HS-5 (cell line): ENCODE data around the gene CCDC15.
"Not testable (repeated sequence)": the region's sequence is repeated elsewhere in the genome, so short reads cannot be mapped to it uniquely, and the experiment has no call there.

ENCODE experiments used
- DNase-seq: peaks from one replicate; pipeline ENCODE4 v3.0.0-alpha.2; 2012; ENCODE audit warnings: low read depth

CCDC15 gene

DNA sequence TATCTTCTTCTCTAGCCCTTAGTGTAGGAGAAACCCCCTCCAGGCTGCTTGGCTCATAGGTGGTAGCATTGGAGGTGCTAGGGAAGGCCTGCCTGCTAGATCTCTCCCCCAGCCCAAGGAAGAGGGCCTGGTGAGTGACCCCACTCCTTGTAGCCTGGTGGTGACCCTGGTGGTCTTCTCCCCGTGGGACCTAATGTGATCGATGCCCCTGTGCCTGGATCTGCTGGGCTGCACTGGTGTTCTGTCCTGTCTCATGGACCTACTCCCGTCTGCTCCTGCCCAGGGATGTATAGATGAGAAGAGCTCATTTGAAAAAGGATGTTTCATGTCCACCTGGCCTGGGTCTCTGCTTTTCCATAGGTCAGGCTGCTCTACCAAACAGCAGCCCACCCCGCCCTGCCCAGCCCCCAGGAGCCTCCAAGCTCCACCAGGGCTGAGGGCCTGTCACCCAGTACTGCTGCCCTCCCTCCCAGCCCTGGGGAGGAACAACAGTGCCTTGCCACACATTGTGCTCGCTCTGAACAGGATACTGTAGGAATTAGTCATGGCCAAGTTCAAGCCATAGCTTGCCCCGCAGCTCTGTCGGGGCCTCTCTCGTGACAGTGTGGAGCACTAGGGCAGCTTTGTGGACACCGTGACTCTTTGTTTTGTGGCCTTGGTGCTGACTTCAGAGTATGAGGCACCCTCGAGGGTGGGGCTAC is 128.8 kb downstream of the CCDC15 start:
- DNase-seq, result peak; percentile 84

- DNase-seq, result no peak
Measured at GRCh38 chr11:125083312-125084056, 129.5 kb downstream of the CCDC15 start.

DNA sequence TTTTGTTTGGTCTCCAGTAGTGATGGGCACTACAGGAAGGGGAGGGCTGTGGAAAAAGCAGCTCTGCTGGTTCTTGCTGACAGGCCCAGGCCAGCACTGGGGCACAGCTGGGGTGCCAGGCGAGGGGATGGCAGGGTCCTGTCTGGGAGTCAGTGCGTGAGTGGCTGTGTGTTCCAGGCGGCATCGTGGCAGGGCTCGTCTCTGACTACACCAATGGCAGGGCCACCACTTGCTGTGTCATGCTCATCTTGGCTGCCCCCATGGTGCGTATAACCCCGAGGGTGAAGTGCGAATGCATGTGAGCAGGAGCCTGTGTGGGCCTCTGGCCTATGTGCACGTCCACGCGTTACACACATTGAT is 130.0 kb downstream of the CCDC15 start:
- no peak for DNase-seq

GRCh38 chr11:125084761-125085231 is 130.8 kb downstream of the CCDC15 start:
- DNase-seq, result no peak

DNA sequence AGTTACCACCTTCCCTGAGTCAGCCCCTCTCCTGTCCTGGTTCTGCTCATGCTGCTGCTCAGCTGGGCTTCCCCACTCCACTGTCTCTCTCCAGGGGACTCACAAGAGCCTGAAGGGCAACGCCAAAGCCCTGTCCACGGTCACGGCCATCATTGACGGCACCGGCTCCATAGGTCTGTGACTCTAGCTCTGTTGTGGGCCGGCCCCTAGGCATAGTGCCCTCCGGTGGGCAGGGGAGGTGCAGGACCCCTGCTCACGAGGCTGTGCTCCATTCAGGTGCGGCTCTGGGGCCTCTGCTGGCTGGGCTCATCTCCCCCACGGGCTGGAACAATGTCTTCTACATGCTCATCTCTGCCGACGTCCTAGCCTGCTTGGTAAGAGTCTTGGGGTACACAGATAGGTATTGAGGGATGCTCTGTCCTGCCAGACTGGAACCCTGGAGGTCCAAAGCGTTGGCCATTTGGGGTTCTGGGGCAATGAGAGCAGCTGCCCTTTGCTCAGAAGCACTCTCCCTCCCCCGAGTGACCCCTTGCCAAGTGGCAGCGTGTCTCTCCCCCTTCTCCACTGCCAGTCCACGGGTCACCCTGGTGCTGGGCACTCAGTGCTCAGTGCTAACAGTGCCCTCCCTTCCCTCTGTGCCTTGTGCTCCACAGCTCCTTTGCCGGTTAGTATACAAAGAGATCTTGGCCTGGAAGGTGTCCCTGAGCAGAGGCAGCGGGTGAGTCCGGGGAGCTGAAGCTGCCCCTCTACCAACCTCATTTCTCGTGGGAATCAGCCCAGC is 131.5 kb downstream of the CCDC15 start:
- no peak for DNase-seq

DNA sequence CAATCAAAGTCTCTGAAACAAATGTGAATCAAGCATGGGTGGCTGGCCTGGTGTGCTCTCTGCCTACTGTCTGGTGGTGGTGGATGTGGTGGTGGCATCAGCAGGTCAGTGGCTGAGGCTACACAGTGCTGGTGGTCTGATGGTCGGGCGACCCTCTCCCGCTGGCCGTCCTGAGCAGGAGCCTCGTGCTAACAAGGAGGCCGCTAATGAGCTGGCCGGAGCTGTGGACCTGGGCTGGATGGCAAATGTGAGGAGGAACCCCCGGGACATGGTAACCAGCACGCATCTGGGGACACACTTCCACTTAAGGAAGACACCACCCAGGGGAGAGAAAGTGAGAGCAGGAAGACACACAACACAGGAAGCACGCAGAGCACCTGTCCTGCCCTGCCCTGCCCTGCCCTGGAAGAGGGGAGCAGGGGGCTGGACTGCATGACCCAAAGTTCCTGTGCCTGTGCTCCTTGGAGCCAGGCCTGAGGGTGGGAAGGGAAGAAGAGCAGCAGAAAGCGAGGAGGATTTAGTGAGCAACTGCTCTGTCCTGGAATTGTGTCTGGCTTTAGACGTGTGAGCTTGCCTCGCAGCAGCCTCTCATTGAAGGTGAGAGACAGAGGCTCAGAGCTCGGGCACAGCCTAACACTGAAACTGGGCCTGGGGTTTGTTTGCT is 132.8 kb downstream of the CCDC15 start:
- DNase-seq, result no peak

GRCh38 chr11:125088123-125088522 is 134.1 kb downstream of the CCDC15 start:
- no peak for DNase-seq

DNA sequence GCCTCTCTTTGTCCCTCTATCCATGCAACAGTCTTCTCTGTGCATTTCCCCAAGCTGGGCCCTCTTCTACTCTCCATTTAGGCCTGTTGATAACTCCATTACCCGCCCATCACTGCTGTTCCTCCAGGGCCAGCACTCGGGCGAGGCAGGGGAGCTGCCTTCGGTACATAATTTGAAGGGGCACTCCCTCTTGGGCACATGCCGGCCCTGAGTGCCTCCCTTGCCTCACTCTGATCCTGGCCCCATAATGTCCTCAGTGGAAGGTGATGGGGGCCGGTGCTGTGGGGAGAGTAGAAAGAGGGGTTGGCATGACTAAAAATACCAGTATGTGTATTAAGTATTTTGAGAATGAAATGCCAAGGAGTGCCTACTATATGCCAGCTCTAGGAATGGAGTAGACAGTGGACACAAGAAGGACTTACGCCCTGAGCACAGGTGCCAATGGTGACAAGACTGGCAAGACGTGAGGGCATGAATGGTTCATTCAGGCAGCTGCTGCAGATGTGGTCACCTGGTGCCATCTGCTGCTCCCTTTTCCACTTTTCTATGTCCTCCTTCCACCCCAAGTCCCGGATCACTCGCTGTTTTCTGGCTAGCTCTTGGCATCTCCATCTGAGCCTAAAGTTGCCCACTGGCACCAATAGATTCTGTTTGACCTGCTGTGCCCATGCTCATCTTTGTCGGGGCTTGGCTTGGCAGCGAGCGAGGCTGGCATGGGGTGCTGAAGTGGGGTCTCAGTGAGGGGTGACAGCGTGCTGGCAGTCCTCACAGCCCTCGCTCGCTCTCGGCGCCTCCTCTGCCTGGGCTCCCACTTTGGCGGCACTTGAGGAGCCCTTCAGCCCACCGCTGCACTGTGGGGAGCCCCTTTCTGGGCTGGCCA is 134.8 kb downstream of the CCDC15 start:
- DNase-seq, result no peak

GRCh38 chr11:125089481-125089880 is 135.5 kb downstream of the CCDC15 start:
- not testable (repeated sequence) for DNase-seq

DNA sequence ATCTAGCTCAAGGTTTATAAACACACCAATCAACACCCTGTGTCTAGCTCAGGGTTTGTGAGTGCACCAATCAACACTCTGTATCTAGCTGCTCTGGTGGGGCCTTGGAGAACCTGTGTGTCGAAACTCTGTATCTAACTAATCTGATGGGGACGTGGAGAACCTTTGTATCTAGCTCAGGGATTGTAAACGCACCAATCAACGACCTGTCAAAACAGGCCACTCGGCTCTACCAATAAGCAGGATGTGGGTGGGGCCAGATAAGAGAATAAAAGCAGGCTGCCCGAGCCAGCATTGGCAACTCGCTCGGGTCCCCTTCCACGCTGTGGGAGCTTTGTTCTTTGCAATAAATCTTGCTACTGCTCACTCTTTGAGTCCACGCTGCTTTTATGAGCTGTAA is 136.1 kb downstream of the CCDC15 start:
- not testable (repeated sequence) for DNase-seq

- DNase-seq, result no peak
Measured at GRCh38 chr11:125090816-125091215, 136.8 kb downstream of the CCDC15 start.
